ENCODE measurements around the gene PTK6. TPM values are rescaled to one million over a fixed set of nuclear protein-coding genes. Genes with fewer than 3 reads are reported as not detected.
A peak's percentile ranks its signal among the peaks of the same experiment; 100 is the strongest.

Gene PTK6
- total and polyA plus RNA-seq, 2 of the 13 experiments (the other 11 are each of a cell fraction or from before 2014, with no cell fraction given), result 0.08 TPM; not detected in 1

- TF ChIP-seq ZNF687 (CRISPR knock-in tag; IDR thresholded peaks at IDR 0.05) (peak; percentile 68), SKIL (CRISPR knock-in tag; IDR thresholded peaks at IDR 0.05; ENCODE audit: borderline replicate concordance) (no peak), ZNF746 (CRISPR knock-in tag; IDR thresholded peaks at IDR 0.05) (peak; percentile 91; the same call in 1 of the 2 replicates), MEIS1 (CRISPR knock-in tag; IDR thresholded peaks at IDR 0.05; ENCODE audit: borderline replicate concordance) (peak; percentile 57; the same call in 1 of the 2 replicates), PAWR (CRISPR knock-in tag; IDR thresholded peaks at IDR 0.05; ENCODE audit: borderline replicate concordance) (no peak), BATF2 (CRISPR knock-in tag; IDR thresholded peaks at IDR 0.05) (no peak), HNF4A (CRISPR knock-in tag; IDR thresholded peaks at IDR 0.05) (peak; percentile 89), ZBTB33 (CRISPR knock-in tag; IDR thresholded peaks at IDR 0.05) (peak; percentile 71; the same call in 1 of the 2 replicates), MLX (CRISPR knock-in tag; IDR thresholded peaks at IDR 0.05) (no peak), USF2 (IDR thresholded peaks at IDR 0.05; ENCODE audit: low read depth, low read length) (no peak), USF2 (CRISPR knock-in tag; IDR thresholded peaks at IDR 0.05; ENCODE audit: borderline replicate concordance) (no peak), MLLT10 (CRISPR knock-in tag; IDR thresholded peaks at IDR 0.05) (no peak), MIXL1 (CRISPR knock-in tag; IDR thresholded peaks at IDR 0.05) (no peak), ZNF343 (CRISPR knock-in tag; IDR thresholded peaks at IDR 0.05) (no peak), ARNT2 (CRISPR knock-in tag; IDR thresholded peaks at IDR 0.05; ENCODE audit: low read depth) (no peak), ZNF138 (CRISPR knock-in tag; IDR thresholded peaks at IDR 0.05; ENCODE audit: low read depth) (no peak), FOXC1 (CRISPR knock-in tag; IDR thresholded peaks at IDR 0.05; ENCODE audit: borderline replicate concordance) (no peak), GATAD2A (CRISPR knock-in tag; IDR thresholded peaks at IDR 0.05) (no peak), SALL1 (CRISPR knock-in tag; IDR thresholded peaks at IDR 0.05) (peak; percentile 20; the same call in 1 of the 2 replicates)
These were observed 20.3 kb upstream of the PTK6 start (continued) for GRCh38 chr20:63557481-63557891.

Measured in HepG2 (cell line).